A549 (cell line): Measurements from ENCODE around the gene CAMK1G.

Experiments used
- BHLHE40 ChIP-seq: IDR thresholded peaks from 2 replicates; pipeline ENCODE4 v1.6.1; 2012; ENCODE audit warnings: low read depth, low read length, inconsistent platforms
- CHD2 ChIP-seq: fragments of 150-350 bp; IDR thresholded peaks from 2 replicates; pipeline ENCODE4 v1.6.1; 2014; ENCODE audit warnings: low read length; ENCODE audit not compliant: partially characterized antibody
- CTCF ChIP-seq: fragments of >200 bp; sonication (Bioruptor Twin); formaldehyde crosslinking; IDR thresholded peaks from 3 replicates; pipeline ENCODE4 v1.5.1; 2016
- GATA3 ChIP-seq: IDR thresholded peaks from 2 replicates; pipeline ENCODE4 v1.6.1; 2012; ENCODE audit warnings: borderline replicate concordance
- POLR2A ChIP-seq: IDR thresholded peaks from 2 replicates; pipeline ENCODE4 v1.6.1; 2012; ENCODE audit warnings: mild to moderate bottlenecking, low read length
- USF2 ChIP-seq: fragments of 450-650 bp; IDR thresholded peaks from 2 replicates; pipeline ENCODE4 v1.6.1; 2014; ENCODE audit warnings: antibody characterized with exemption

GRCh38 chr1:209624558-209625549 lies 41.3 kb downstream of the CAMK1G start:
- TF ChIP-seq POLR2A (no peak), GATA3 (no peak), USF2 (no peak), BHLHE40 (no peak), CTCF (no peak), CHD2 (no peak)
